Neural progenitor cell (in vitro differentiated cells): ENCODE data around the gene MPP1. TPM values are rescaled to one million over a fixed set of nuclear protein-coding genes. Genes with fewer than 3 reads are reported as not detected.

Experiments
- DNase-seq: peaks from one replicate; pipeline ENCODE4 v3.0.0-alpha.2; 2016; ENCODE audit warnings: low spot score
- H2AFZ ChIP-seq: fragments of 200-600 bp; sonication (generic); replicated peaks from 2 replicates; pipeline ENCODE4 v1.6.1; 2016; ENCODE audit warnings: antibody characterized with exemption
- H3F3A ChIP-seq: fragments of 200-600 bp; sonication (generic); 2 replicates; pipeline ENCODE4 v1.6.1; 2016; ENCODE audit warnings: antibody characterized with exemption, low read depth
- H3K27ac ChIP-seq: fragments of 200-600 bp; sonication (generic); 2 replicates; pipeline ENCODE4 v1.5.1; 2016; ENCODE audit warnings: mild to moderate bottlenecking
- H3K27me3 ChIP-seq: fragments of 200-600 bp; sonication (generic); 2 replicates; pipeline ENCODE4 v1.6.1; 2016; ENCODE audit warnings: mild to moderate bottlenecking, moderate library complexity
- H3K36me3 ChIP-seq: fragments of 200-600 bp; sonication (generic); 2 replicates; pipeline ENCODE4 v1.5.1; 2016
- H3K4me1 ChIP-seq: fragments of 200-600 bp; sonication (generic); 2 replicates; pipeline ENCODE4 v1.6.1; 2016; ENCODE audit warnings: mixed run types
- H3K4me2 ChIP-seq: fragments of 200-600 bp; sonication (generic); 2 replicates; pipeline ENCODE4 v1.6.1; 2016
- H3K4me3 ChIP-seq: fragments of 200-600 bp; sonication (generic); 2 replicates; pipeline ENCODE4 v1.5.1; 2016
- H3K79me2 ChIP-seq: fragments of 200-600 bp; sonication (generic); 2 replicates; pipeline ENCODE4 v1.6.1; 2016; ENCODE audit warnings: low read depth
- H3K9ac ChIP-seq: fragments of 200-600 bp; sonication (generic); 2 replicates; pipeline ENCODE4 v1.6.1; 2016
- H3K9me3 ChIP-seq: fragments of 200-600 bp; sonication (generic); 2 replicates; pipeline ENCODE4 v1.5.1; 2016; ENCODE audit warnings: low read depth
- H4K20me1 ChIP-seq: fragments of 200-600 bp; sonication (generic); 2 replicates; pipeline ENCODE4 v1.6.1; 2016; ENCODE audit warnings: low read depth
- H3K27ac Mint-ChIP-seq: 3 replicates; pipeline ENCODE4 v1.8.0; 2021; ENCODE audit warnings: mixed read lengths
- H3K27me3 Mint-ChIP-seq: 2 replicates; pipeline ENCODE4 v1.8.0; 2022; ENCODE audit warnings: low read depth, mild to moderate bottlenecking, inconsistent platforms, moderate library complexity, mixed read lengths; ENCODE audit not compliant: insufficient read depth
- H3K36me3 Mint-ChIP-seq: 3 replicates; pipeline ENCODE4 v1.8.0; 2021; ENCODE audit warnings: mixed read lengths
- H3K4me1 Mint-ChIP-seq: 3 replicates; pipeline ENCODE4 v1.8.0; 2021; ENCODE audit warnings: mixed read lengths
- H3K4me3 Mint-ChIP-seq: 3 replicates; pipeline ENCODE4 v1.8.0; 2021; ENCODE audit warnings: mild to moderate bottlenecking, moderate library complexity, mixed read lengths
- H3K9me3 Mint-ChIP-seq: 3 replicates; pipeline ENCODE4 v1.8.0; 2020; ENCODE audit warnings: mixed read lengths
- CTCF ChIP-seq: fragments of 200-600 bp; sonication (generic); IDR thresholded peaks from 2 replicates; pipeline ENCODE4 v1.5.1; 2017; ENCODE audit warnings: antibody characterized with exemption, mild to moderate bottlenecking
- EZH2 ChIP-seq: fragments of 200-600 bp; sonication (generic); IDR thresholded peaks from 2 replicates; pipeline ENCODE4 v1.6.1; 2017; ENCODE audit warnings: antibody characterized with exemption, mild to moderate bottlenecking, moderate library complexity
- EZH2phosphoT487 ChIP-seq: fragments of 200-600 bp; sonication (generic); IDR thresholded peaks from 2 replicates; pipeline ENCODE4 v1.6.1; 2017; ENCODE audit warnings: antibody characterized with exemption
- total RNA-seq: library from RNA; depleted of rRNA; stranded (reverse); fragments of >200 nt; gene quantifications from 2 replicates; pipeline ENCODE4 v1.2.3, GENCODE V29; 2015; ENCODE audit warnings: low replicate concordance

The MPP1 gene
- total RNA-seq, 1 donor from 2014 or later, result not detected

GRCh38 chrX:154829926-154830442 lies 24.7 kb upstream of the MPP1 start:
- Histone ChIP-seq H4K20me1 (no peaks in the 10 kb centered on the region), H3K79me2 (no peaks in the 10 kb centered on the region), H3K4me3 (no peak overlapping the region), H3K36me3 (no peaks in the 10 kb centered on the region), H3F3A (no peaks in the 10 kb centered on the region), H2AFZ (no peak overlapping the region), H3K27ac (no peak overlapping the region), H3K4me1 (no peaks in the 10 kb centered on the region), H3K4me2 (no peak overlapping the region), H3K27me3 (no peaks in the 10 kb centered on the region), H3K9me3 (no peaks in the 10 kb centered on the region), H3K9ac (no peak overlapping the region)
- H3K9me3 Mint-ChIP-seq, result peaks cover 11% of the 10 kb centered on the region
- no peak overlapping the region for H3K27ac Mint-ChIP-seq
- H3K27me3 Mint-ChIP-seq, result peaks cover 3% of the 10 kb centered on the region
- no peaks in the 10 kb centered on the region for H3K36me3 Mint-ChIP-seq
- DNase-seq, result no peak
- no peak overlapping the region for H3K4me3 Mint-ChIP-seq
- TF ChIP-seq EZH2 (no peak), EZH2phosphoT487 (no peak), CTCF (no peak)
- no peaks in the 10 kb centered on the region for H3K4me1 Mint-ChIP-seq

- Histone ChIP-seq H3K4me1 (no peaks in the 10 kb centered on the region), H4K20me1 (no peaks in the 10 kb centered on the region), H3K36me3 (no peaks in the 10 kb centered on the region), H3K4me2 (no peak overlapping the region), H3F3A (no peaks in the 10 kb centered on the region), H3K4me3 (no peak overlapping the region), H2AFZ (no peak overlapping the region), H3K27me3 (no peaks in the 10 kb centered on the region), H3K9me3 (no peaks in the 10 kb centered on the region), H3K79me2 (no peaks in the 10 kb centered on the region), H3K27ac (no peak overlapping the region), H3K9ac (no peak overlapping the region)
- Mint-ChIP-seq H3K4me1 (no peaks in the 10 kb centered on the region), H3K27ac (no peak overlapping the region), H3K27me3 (peaks cover 3% of the 10 kb centered on the region), H3K9me3 (peaks cover 16% of the 10 kb centered on the region), H3K36me3 (no peaks in the 10 kb centered on the region), H3K4me3 (no peak overlapping the region)
- DNase-seq, result no peak
- no peak for TF ChIP-seq EZH2phosphoT487
- no peak for TF ChIP-seq EZH2
- TF ChIP-seq CTCF, result no peak
These were observed 23.8 kb upstream of the MPP1 start for GRCh38 chrX:154829134-154829533.

GRCh38 chrX:154828016-154828408 lies 22.7 kb upstream of the MPP1 start:
- Mint-ChIP-seq H3K4me1 (no peaks in the 10 kb centered on the region), H3K36me3 (no peaks in the 10 kb centered on the region), H3K9me3 (peaks cover 16% of the 10 kb centered on the region), H3K27ac (no peak overlapping the region), H3K4me3 (no peak overlapping the region), H3K27me3 (peaks cover 3% of the 10 kb centered on the region)
- Histone ChIP-seq H3K9me3 (no peaks in the 10 kb centered on the region), H3K36me3 (no peaks in the 10 kb centered on the region), H3K79me2 (no peaks in the 10 kb centered on the region), H3F3A (no peaks in the 10 kb centered on the region), H3K27ac (no peak overlapping the region), H3K4me2 (no peak overlapping the region), H2AFZ (no peak overlapping the region), H4K20me1 (no peaks in the 10 kb centered on the region), H3K27me3 (no peaks in the 10 kb centered on the region), H3K4me1 (no peaks in the 10 kb centered on the region), H3K9ac (no peak overlapping the region), H3K4me3 (no peak overlapping the region)
- TF ChIP-seq CTCF (no peak), EZH2 (no peak), EZH2phosphoT487 (no peak)
- no peak for DNase-seq
